Psoas muscle (tissue), 8 donors: Measurements from ENCODE around the gene NEK6. TPM values are rescaled to one million over a fixed set of nuclear protein-coding genes. Genes with fewer than 3 reads are reported as not detected.
"Not testable (repeated sequence)": the region's sequence is repeated elsewhere in the genome, so short reads cannot be mapped to it uniquely, and the experiment has no call there.

Experiments
- ATAC-seq, 4 donors: fragments of 200-7000 bp; cut with Tn5 transposase; one replicate each; pipeline ENCODE4 v1.9.1; 2020; ENCODE audit warnings: moderate library complexity in 3 of 4, mild to moderate bottlenecking in 2 of 4
- DNase-seq, 2 donors: peaks; one replicate each; pipeline ENCODE4 v3.0.0-alpha.2; 2020
- H3K27ac ChIP-seq: fragments of 200-600 bp; one replicate; pipeline ENCODE4 v1.8.0; 2022
- H3K27me3 ChIP-seq, 3 donors: fragments of 200-600 bp in 1 of 3; one replicate each; pipeline versions ENCODE4 v1.6.1 to v1.8.0; 2013 to 2022; ENCODE audit warnings: low read length in 2 of 3, mild to moderate bottlenecking in 2 of 3, moderate library complexity in 1 of 3; ENCODE audit not compliant: insufficient read depth in 3 of 3
- H3K36me3 ChIP-seq, 2 donors: fragments of 200-600 bp in 1 of 2; one replicate each; pipeline versions ENCODE4 v1.6.1 to v1.8.0; 2013 to 2022; ENCODE audit warnings: low read depth in 1 of 2, mild to moderate bottlenecking in 1 of 2, moderate library complexity in 1 of 2; ENCODE audit not compliant: insufficient read depth in 1 of 2
- H3K4me1 ChIP-seq: fragments of 200-600 bp; one replicate; pipeline ENCODE4 v1.8.0; 2022
- H3K4me3 ChIP-seq: fragments of 200-600 bp; one replicate; pipeline ENCODE4 v1.8.0; 2022; ENCODE audit warnings: mild to moderate bottlenecking
- H3K9me3 ChIP-seq: fragments of 200-600 bp; one replicate; pipeline ENCODE4 v1.8.0; 2022
- WGBS, 3 donors: extraction: QIAGEN DNeasy Blood & Tissue Kit; methylation state at CpG; one replicate each; pipeline versions ENCODE4 v1.1.6 to v1.1.7; 2013; 5-methylcytosine and 5-hydroxymethylcytosine counted together
- intact Hi-C, 2 donors: fragments of 100-400 bp; cut with DNase I; formaldehyde crosslinking; loops; one replicate each; pipeline versions ENCODE4 v1.11.0 to v1.14.2; 2022
- polyA plus RNA-seq, 3 donors: library from polyadenylated mRNA; stranded (reverse); fragments of 200-250 nt; gene quantifications; one replicate each; pipeline ENCODE4 v1.2.3, GENCODE V29; 2013
- total RNA-seq, 4 donors: library from RNA; stranded (reverse); fragmentation: NEBNext Ultra II Directional in 2 of 4; extraction: Animal tissue kit (Norgen Biotek cat#: 25700) in 2 of 4; gene quantifications; one replicate each; pipeline versions ENCODE4 v1.2.1 to v1.2.4, GENCODE V29; 2021 to 2023
- TF ChIP-seq, protein P1 (sequence below): fragments of 200-600 bp; IDR thresholded peaks from one replicate; pipeline ENCODE4 v1.8.0; 2022; ENCODE audit warnings: antibody characterized with exemption
- donor health status: healthy with polysubstance abuse.
- donor health status: DM: no; HTN: no; CAD: no; lungs with moderate emphysema.
- donor health status: Bipolar disorder and iron deficiency.
- donor health status: healthy.
- donor health status: DM: yes; HTN: yes; CAD: no.
- donor health status: DM: no; HTN: no; CAD: no.
- donor health status: DM: no; HTN: no; CAD: no.
- donor health status: DM: yes; HTN: yes; CAD: no.

Gene NEK6
- total and polyA plus RNA-seq, 7 donors, result 2.0 to 16.0 (median 5.3) TPM

DNA sequence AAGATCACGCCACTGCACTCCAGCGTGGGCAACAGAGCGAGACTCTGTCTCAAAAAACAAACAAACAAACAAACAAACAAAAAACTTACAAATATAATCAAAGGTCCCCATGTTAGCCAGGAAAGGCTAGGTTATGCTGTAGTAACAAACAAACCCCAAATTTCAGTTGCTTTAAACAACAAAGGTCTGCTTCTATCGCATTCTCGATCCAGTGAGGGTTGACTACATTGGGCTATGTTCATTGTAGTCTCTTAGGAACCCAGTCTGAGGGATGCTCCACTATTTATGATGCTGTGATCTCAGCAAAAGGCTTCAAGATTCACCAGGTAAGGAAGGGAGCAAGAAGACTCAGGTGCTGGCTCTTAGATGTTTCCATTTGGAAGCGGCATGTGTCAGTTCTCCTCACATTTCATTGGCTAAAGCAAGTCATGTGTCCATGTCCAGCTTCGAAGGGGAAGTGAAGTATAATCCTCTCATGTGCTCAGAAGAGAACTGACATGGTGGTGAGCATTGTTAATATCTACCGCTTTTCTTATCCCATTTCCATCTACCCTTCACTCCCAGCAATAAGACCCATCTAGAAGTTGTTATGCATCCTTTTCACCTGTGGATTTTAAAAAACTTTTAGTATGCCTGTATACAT, 26.5 kb upstream of the NEK6 start:
- H3K27ac ChIP-seq, result no peak overlapping the region
- TF ChIP-seq, protein P1, sequence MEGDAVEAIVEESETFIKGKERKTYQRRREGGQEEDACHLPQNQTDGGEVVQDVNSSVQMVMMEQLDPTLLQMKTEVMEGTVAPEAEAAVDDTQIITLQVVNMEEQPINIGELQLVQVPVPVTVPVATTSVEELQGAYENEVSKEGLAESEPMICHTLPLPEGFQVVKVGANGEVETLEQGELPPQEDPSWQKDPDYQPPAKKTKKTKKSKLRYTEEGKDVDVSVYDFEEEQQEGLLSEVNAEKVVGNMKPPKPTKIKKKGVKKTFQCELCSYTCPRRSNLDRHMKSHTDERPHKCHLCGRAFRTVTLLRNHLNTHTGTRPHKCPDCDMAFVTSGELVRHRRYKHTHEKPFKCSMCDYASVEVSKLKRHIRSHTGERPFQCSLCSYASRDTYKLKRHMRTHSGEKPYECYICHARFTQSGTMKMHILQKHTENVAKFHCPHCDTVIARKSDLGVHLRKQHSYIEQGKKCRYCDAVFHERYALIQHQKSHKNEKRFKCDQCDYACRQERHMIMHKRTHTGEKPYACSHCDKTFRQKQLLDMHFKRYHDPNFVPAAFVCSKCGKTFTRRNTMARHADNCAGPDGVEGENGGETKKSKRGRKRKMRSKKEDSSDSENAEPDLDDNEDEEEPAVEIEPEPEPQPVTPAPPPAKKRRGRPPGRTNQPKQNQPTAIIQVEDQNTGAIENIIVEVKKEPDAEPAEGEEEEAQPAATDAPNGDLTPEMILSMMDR, result no peak
- no peaks in the 10 kb centered on the region for H3K4me1 ChIP-seq
- 90 to 93% (median 92%) methylated on average over 8 of the region's 8 CpGs for WGBS, 3 donors
- DNase-seq (no peak), ATAC-seq (no peak)
- no peak overlapping the region for H3K4me3 ChIP-seq
- H3K27me3 ChIP-seq, result peaks cover 0 to 1% (median 0%) of the 10 kb centered on the region in 3 donors
- no peaks in the 10 kb centered on the region for H3K9me3 ChIP-seq
- no peaks in the 10 kb centered on the region for H3K36me3 ChIP-seq
- intact Hi-C loops, result no loop called here

DNA sequence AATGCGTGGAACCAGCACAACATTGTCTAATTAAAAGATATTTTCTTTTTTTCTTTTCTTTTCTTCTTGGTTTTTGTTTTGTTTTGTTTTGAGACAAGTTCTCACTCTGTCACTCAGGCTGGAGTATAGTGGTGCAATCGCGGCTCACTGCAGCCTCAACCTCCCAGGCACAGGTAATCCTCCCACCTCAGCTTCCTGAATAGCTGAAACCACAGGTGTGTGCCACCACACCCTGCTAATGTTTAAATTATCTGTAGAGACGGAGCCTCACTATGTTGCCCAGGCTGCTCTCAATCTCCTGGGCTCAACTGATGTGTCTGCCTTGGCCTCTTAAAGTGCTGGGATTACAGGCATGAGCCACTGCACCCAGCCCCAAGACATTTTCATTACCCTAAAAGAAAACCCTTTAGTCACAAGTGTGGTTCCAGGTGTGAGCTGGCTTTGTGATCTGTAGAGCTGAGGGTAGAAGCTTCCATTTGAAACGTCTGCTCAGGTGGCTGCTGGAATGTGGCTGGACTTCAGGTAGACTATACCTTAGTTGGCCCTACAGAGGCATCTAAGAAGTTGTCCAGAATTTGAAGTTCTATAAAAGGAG, 19.1 kb upstream of the NEK6 start:
- no peaks in the 10 kb centered on the region for H3K36me3 ChIP-seq
- H3K4me1 ChIP-seq, result peaks cover 5% of the 10 kb centered on the region
- H3K27ac ChIP-seq, result no peak overlapping the region
- ATAC-seq (no peak), DNase-seq (peak in 1 of 2 donors; percentile 6)
- intact Hi-C loops, result no loop called here
- H3K27me3 ChIP-seq, result peaks cover 0 to 1% (median 0%) of the 10 kb centered on the region in 3 donors
- H3K4me3 ChIP-seq, result no peak overlapping the region
- WGBS, 3 donors, result 86 to 97% (median 95%) methylated on average over 5 of the region's 5 CpGs
- no peaks in the 10 kb centered on the region for H3K9me3 ChIP-seq
- TF ChIP-seq, protein P1, result no peak

DNA sequence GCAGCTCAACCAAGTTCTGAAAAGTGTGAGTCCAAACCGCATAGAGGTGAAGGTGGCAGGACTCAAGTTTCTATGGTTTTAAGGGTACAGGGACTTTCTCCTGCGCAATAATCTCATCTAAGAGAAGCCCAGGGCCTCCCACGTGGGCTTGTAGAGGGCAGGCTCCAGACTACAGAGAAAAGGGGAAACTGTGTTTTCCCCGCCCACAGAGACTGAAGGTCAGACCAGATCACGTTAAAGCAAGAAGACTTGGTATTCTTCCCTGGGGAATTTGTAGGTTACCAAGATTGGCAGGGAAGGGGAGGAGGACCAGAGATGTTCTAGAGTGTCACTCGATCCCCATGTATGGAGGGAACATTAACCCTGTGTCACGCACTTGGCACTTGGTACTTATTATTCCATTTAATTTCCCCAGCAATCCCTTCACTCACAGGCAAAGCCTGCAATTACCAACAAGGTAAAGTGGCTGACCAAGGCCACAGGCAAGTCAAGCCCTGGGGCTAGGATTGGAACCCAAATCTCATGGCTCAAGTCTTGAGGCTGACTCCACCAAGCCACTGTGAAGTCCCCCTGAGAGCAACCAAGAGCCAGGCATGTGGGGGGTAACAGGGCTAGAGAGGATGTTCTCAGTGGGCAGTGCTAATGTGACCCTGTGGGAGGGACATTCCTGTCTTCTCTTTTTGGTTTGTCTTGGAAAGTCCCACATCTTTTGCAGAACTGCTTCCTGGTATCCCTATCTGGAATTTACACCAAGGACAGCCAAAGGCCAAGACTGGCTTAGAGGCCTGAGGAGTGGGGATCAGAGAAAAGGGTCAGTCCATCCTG, 18.3 kb upstream of the NEK6 start:
- Histone ChIP-seq H3K4me1 (peaks cover 7% of the 10 kb centered on the region), H3K36me3 (no peaks in the 10 kb centered on the region), H3K4me3 (no peak overlapping the region), H3K9me3 (no peaks in the 10 kb centered on the region), H3K27me3 (peaks cover 0 to 1% (median 0%) of the 10 kb centered on the region in 3 donors), H3K27ac (no peak overlapping the region)
- WGBS, 3 donors, result 65 to 75% (median 66%) methylated on average over 7 of the region's 7 CpGs
- TF ChIP-seq, protein P1, result no peak
- DNase-seq, result peak in 1 of 2 donors; percentile 23
- intact Hi-C loops, result no loop called here
- no peak for ATAC-seq

DNA sequence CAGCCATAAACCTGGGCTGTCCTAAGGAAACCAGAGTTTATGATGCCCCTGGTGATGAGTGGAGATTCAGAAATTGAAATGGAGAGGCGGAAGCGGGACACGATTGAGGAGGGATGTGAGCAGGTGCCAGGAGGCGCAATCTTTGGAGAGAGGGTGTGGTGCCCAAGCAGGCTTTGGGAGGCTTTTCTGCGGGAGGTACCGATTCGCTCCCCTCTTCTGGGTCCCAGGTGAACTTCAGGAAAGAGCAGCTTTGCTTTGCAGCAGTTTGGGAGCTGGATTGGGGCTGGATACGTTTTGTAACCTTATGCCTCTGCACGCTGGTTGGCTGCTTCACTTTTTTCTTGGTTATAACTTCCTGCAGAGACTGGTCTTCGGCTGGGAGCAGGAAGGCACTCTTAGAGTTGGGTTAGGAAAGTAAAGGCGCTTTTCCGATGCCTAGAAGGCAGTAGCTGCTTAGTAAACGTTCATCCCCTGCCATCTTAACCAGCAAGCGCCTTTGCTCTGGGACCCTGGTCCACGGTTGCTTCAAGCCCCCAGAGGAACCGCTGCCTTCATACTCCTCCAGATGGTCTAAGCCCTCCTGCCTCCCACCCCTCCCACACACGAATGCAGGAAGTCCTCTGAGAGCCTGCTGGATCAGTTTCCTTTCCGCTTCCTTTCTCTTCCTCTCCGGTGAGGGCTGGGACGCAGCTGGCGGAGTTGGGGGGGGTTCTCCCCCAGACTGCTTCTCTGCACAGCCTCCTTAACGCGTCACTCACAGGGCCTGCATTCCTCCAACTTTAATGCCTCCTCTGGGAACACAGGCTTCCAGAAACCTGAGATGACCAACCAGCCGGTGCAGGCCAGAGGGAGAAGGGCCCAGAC, 15.2 kb upstream of the NEK6 start:
- WGBS, 3 donors, result 9 to 13% (median 9%) methylated on average over 24 of the region's 24 CpGs
- TF ChIP-seq, protein P1, result no peak
- H3K4me1 ChIP-seq, result peaks cover 7% of the 10 kb centered on the region
- H3K4me3 ChIP-seq, result peak overlapping the region; percentile 48
- H3K36me3 ChIP-seq, result no peaks in the 10 kb centered on the region
- no peaks in the 10 kb centered on the region for H3K9me3 ChIP-seq
- ATAC-seq (peak in 2 of 4 donors; percentile 40 to 72), DNase-seq (peak; percentile 27 to 73)
- H3K27me3 ChIP-seq, result peaks cover 0 to 1% (median 0%) of the 10 kb centered on the region in 3 donors
- intact Hi-C loops, result no loop called here
- H3K27ac ChIP-seq, result no peak overlapping the region

DNA sequence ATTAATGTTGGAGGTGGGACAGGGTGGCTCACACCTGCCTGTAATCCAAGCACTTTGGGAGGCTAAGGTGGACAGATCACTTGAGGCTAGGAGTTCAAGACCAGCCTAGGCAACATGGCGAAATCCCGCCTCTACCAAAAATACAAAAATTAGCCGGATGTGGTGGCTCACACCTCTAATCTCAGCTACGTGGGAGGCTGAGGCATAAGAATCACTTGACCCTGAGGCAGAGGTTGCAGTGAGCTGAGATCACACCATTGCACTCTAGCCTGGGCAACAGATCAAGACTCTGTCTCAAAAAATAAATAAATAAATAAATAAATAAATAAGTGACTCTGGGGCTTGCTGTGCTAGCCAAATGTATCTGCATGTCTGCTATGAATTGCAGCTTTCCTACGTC, 10.4 kb upstream of the NEK6 start:
- H3K36me3 ChIP-seq, H3K9me3 ChIP-seq, H3K4me1 ChIP-seq, ATAC-seq, H3K4me3 ChIP-seq, intact Hi-C loops, H3K27me3 ChIP-seq, H3K27ac ChIP-seq: not testable (repeated sequence)
- DNase-seq, result peak in 1 of 2 donors; percentile 1
- 94 to 97% (median 97%) methylated on average over 5 of the region's 5 CpGs for WGBS, 3 donors
